IMR-90 (cell line): ENCODE data around the gene CENPA. TPM values are rescaled to one million over a fixed set of nuclear protein-coding genes. Genes with fewer than 3 reads are reported as not detected.

ENCODE experiments used
- ATAC-seq: fragments of 200-7000 bp; cut with Tn5 transposase; 2 replicates; pipeline ENCODE4 v1.9.1; 2020; ENCODE audit warnings: low read depth, mild to moderate bottlenecking, moderate library complexity
- BruUV-seq: library from RNA; stranded (reverse); fragments of 400-500 nt; replicated peaks from 2 replicates; lab custom pipeline; 2021; lab: Mats Ljungman, UMichigan
- CTCF ChIA-PET: fragments of 300-600 bp; formaldehyde crosslinking; extraction: SDS; loops from one replicate; lab custom pipeline; 2021; ENCODE audit warnings: antibody characterized with exemption; lab: Yijun Ruan, JAX
- POLR2A ChIA-PET: fragments of 300-600 bp; sonication (Branson Sonifier 250); formaldehyde crosslinking; loops from one replicate; lab custom pipeline; 2022; ENCODE audit warnings: antibody characterized with exemption; ENCODE audit not compliant: unreplicated experiment; lab: Charles Lee
- DNase-seq: peaks from one replicate; pipeline ENCODE4 v3.0.0; 2013
- H2AFZ ChIP-seq: replicated peaks from 2 replicates; pipeline ENCODE3; 2013; ENCODE audit warnings: low read length, mild to moderate bottlenecking; ENCODE audit not compliant: poor library complexity
- H2AK5ac ChIP-seq: 2 replicates; pipeline ENCODE4 v1.6.1; 2013; ENCODE audit warnings: low read depth, low read length, inconsistent platforms
- H2AK9ac ChIP-seq: replicated peaks from 2 replicates; pipeline ENCODE3; 2013; ENCODE audit warnings: mild to moderate bottlenecking, low read depth, low read length, moderate library complexity; ENCODE audit not compliant: poor library complexity
- H2BK120ac ChIP-seq: 2 replicates; pipeline ENCODE4 v1.6.1; 2013; ENCODE audit warnings: low read depth, low read length, inconsistent platforms
- H2BK15ac ChIP-seq: 3 replicates; pipeline ENCODE4 v1.6.1; 2013; ENCODE audit warnings: low read depth, low read length, inconsistent platforms
- H2BK20ac ChIP-seq: 2 replicates; pipeline ENCODE4 v1.6.1; 2013; ENCODE audit warnings: low read depth, mild to moderate bottlenecking, inconsistent platforms, low read length, moderate library complexity
- H2BK5ac ChIP-seq: 2 replicates; pipeline ENCODE4 v1.6.1; 2013; ENCODE audit warnings: mild to moderate bottlenecking, low read depth, low read length, inconsistent platforms; ENCODE audit not compliant: poor library complexity, severe bottlenecking
- H3K14ac ChIP-seq: replicated peaks from 2 replicates; pipeline ENCODE4 v1.6.1; 2013; ENCODE audit warnings: low read depth, low read length, inconsistent platforms
- H3K18ac ChIP-seq: 2 replicates; pipeline ENCODE4 v1.6.1; 2013; ENCODE audit warnings: low read depth, low read length, control low read depth
- H3K23ac ChIP-seq: 2 replicates; pipeline ENCODE4 v1.6.1; 2013; ENCODE audit warnings: low read depth, low read length, inconsistent platforms
- H3K27ac ChIP-seq: 2 replicates; pipeline ENCODE4 v1.5.1; 2013; ENCODE audit warnings: mild to moderate bottlenecking, control low read depth, low read length; ENCODE audit not compliant: insufficient read depth
- H3K27me3 ChIP-seq: 2 replicates; pipeline ENCODE4 v1.6.1; 2013; ENCODE audit warnings: low read length; ENCODE audit not compliant: control insufficient read depth, insufficient read depth
- H3K36me3 ChIP-seq: 2 replicates; pipeline ENCODE4 v1.6.1; 2013; ENCODE audit warnings: low read length, mixed read lengths; ENCODE audit not compliant: control insufficient read depth, insufficient read depth
- H3K4ac ChIP-seq: 2 replicates; pipeline ENCODE4 v1.6.1; 2013; ENCODE audit warnings: low read depth, low read length, inconsistent platforms
- H3K4me1 ChIP-seq: 2 replicates; pipeline ENCODE4 v1.6.1; 2013; ENCODE audit warnings: low read length, mixed read lengths; ENCODE audit not compliant: control insufficient read depth, insufficient read depth
- H3K4me2 ChIP-seq: 2 replicates; pipeline ENCODE4 v1.6.1; 2013; ENCODE audit warnings: low read depth, mild to moderate bottlenecking, control low read depth, low read length, moderate library complexity
- H3K4me3 ChIP-seq: 2 replicates; pipeline ENCODE4 v1.5.1; 2013; ENCODE audit warnings: low read depth, mild to moderate bottlenecking, control low read depth, low read length, moderate library complexity; ENCODE audit not compliant: insufficient read depth
- H3K56ac ChIP-seq: 2 replicates; pipeline ENCODE4 v1.6.1; 2013; ENCODE audit warnings: low read length, inconsistent platforms; ENCODE audit not compliant: insufficient read depth; ENCODE audit errors: extremely low read depth
- H3K79me1 ChIP-seq, 2 experiments: 2 replicates each; pipeline ENCODE4 v1.6.1; 2013; ENCODE audit warnings: low read length in 2 of 2, inconsistent platforms in 1 of 2, low read depth in 1 of 2
- H3K9ac ChIP-seq: 2 replicates; pipeline ENCODE4 v1.6.1; 2013; ENCODE audit warnings: low read depth, low read length, control low read depth
- H3K9me1 ChIP-seq: 2 replicates; pipeline ENCODE4 v1.6.1; 2013; ENCODE audit warnings: low read length, inconsistent platforms; ENCODE audit not compliant: insufficient read depth
- H3K9me3 ChIP-seq: 2 replicates; pipeline ENCODE4 v1.6.1; 2013; ENCODE audit warnings: low read length; ENCODE audit not compliant: control insufficient read depth, insufficient read depth
- H4K20me1 ChIP-seq: 2 replicates; pipeline ENCODE4 v1.6.1; 2013; ENCODE audit warnings: low read length, inconsistent platforms; ENCODE audit not compliant: insufficient read depth
- H4K5ac ChIP-seq: 2 replicates; pipeline ENCODE4 v1.6.1; 2013; ENCODE audit warnings: mild to moderate bottlenecking, low read depth, low read length, control low read depth
- H4K8ac ChIP-seq, 2 experiments: 2 replicates each; pipeline ENCODE4 v1.6.1; 2013; ENCODE audit warnings: low read depth in 2 of 2, low read length in 2 of 2, control low read depth in 1 of 2, inconsistent platforms in 1 of 2
- H4K91ac ChIP-seq: 2 replicates; pipeline ENCODE4 v1.6.1; 2013; ENCODE audit warnings: low read depth, low read length, inconsistent platforms; ENCODE audit not compliant: insufficient read depth
- BHLHE40 ChIP-seq: fragments of 150-350 bp; IDR thresholded peaks from 2 replicates; pipeline ENCODE4 v1.6.1; 2016; ENCODE audit warnings: mild to moderate bottlenecking, low read depth, low read length
- CEBPB ChIP-seq: IDR thresholded peaks from 2 replicates; pipeline ENCODE4 v1.6.1; 2012; ENCODE audit warnings: low read depth, low read length, improper control_type of control experiment
- CHD1 ChIP-seq: IDR thresholded peaks from 2 replicates; pipeline ENCODE4 v1.6.1; 2012; ENCODE audit warnings: low read depth, low read length, improper control_type of control experiment
- CTCF ChIP-seq: conservative IDR thresholded peaks from 2 replicates; pipeline ENCODE4 v1.5.1; 2012; ENCODE audit warnings: mild to moderate bottlenecking, low read depth, low read length, improper control_type of control experiment
- ELK1 ChIP-seq: fragments of 150-350 bp; IDR thresholded peaks from 2 replicates; pipeline ENCODE4 v1.6.1; 2016; ENCODE audit warnings: low read depth, mild to moderate bottlenecking, low read length, moderate library complexity, borderline replicate concordance
- FOS ChIP-seq: fragments of 150-350 bp; IDR thresholded peaks from 2 replicates; pipeline ENCODE4 v1.6.1; 2016; ENCODE audit warnings: low read depth, low read length
- MAFK ChIP-seq: IDR thresholded peaks from 2 replicates; pipeline ENCODE4 v1.6.1; 2012; ENCODE audit warnings: low read depth, low read length, improper control_type of control experiment
- MAZ ChIP-seq: IDR thresholded peaks from 2 replicates; pipeline ENCODE4 v1.6.1; 2012; ENCODE audit warnings: low read depth, mild to moderate bottlenecking, low read length, improper control_type of control experiment, moderate library complexity, borderline replicate concordance
- MXI1 ChIP-seq: IDR thresholded peaks from 2 replicates; pipeline ENCODE4 v1.6.1; 2012; ENCODE audit warnings: low read depth, mild to moderate bottlenecking, low read length, moderate library complexity, borderline replicate concordance
- NFE2L2 ChIP-seq: fragments of 150-350 bp; IDR thresholded peaks from 2 replicates; pipeline ENCODE4 v1.6.1; 2016; ENCODE audit warnings: low read depth, mild to moderate bottlenecking, low read length
- POLR2A ChIP-seq: IDR thresholded peaks from 2 replicates; pipeline ENCODE4 v1.6.1; 2012; ENCODE audit warnings: mild to moderate bottlenecking, low read depth, low read length
- RAD21 ChIP-seq: IDR thresholded peaks from 2 replicates; pipeline ENCODE4 v1.6.1; 2012; ENCODE audit warnings: low read length, improper control_type of control experiment
- RCOR1 ChIP-seq: IDR thresholded peaks from 2 replicates; pipeline ENCODE4 v1.6.1; 2012; ENCODE audit warnings: mild to moderate bottlenecking, low read length, improper control_type of control experiment; ENCODE audit not compliant: insufficient replicate concordance
- RFX5 ChIP-seq: IDR thresholded peaks from 2 replicates; pipeline ENCODE4 v1.8.0; 2012; ENCODE audit warnings: low read depth, mild to moderate bottlenecking, low read length, moderate library complexity
- SMC3 ChIP-seq: fragments of 150-350 bp; IDR thresholded peaks from 2 replicates; pipeline ENCODE4 v1.6.1; 2016; ENCODE audit warnings: low read depth, mild to moderate bottlenecking, antibody characterized with exemption, low read length, moderate library complexity
- USF2 ChIP-seq: fragments of 150-350 bp; IDR thresholded peaks from 2 replicates; pipeline ENCODE4 v1.6.1; 2017; ENCODE audit warnings: mild to moderate bottlenecking, antibody characterized with exemption, low read length, low read depth
- WGBS, 2 experiments: methylation state at CpG; one replicate each; pipeline versions ENCODE4 v1.1.5 to v1.1.7; 2013; ENCODE audit warnings: missing lambda C conversion rate in 2 of 2; ENCODE audit not compliant: insufficient read length in 1 of 2; ENCODE audit errors: extremely low coverage in 2 of 2; 5-methylcytosine and 5-hydroxymethylcytosine counted together
- dilution Hi-C: fragments of 300-500 bp; cut with HindIII; formaldehyde crosslinking; loops from one replicate; pipeline ENCODE4 v1.14.3; 2018; ENCODE audit warnings: low sequenced_read_pairs; ENCODE audit not compliant: unreplicated experiment
- in situ Hi-C: fragments of 300-500 bp; cut with MboI; formaldehyde crosslinking; loops from 3 replicates; pipeline ENCODE4 v1.14.3; 2019; ENCODE audit warnings: low sequenced_read_pairs, inconsistent platforms, mixed read lengths
- intact Hi-C: fragments of 100-400 bp; cut with micrococcal nuclease; formaldehyde crosslinking; loops from 2 replicates; pipeline ENCODE4 v1.10.0; 2022
- polyA plus RNA-seq, 3 experiments: library from polyadenylated mRNA; depleted of rRNA; stranded (reverse); fragments of >200 nt; gene quantifications; 2 replicates each; pipeline ENCODE4 v1.2.3, GENCODE V29; 2012; ENCODE audit warnings: low replicate concordance in 1 of 3
- total RNA-seq: library from RNA; depleted of rRNA; stranded (reverse); fragments of >200 nt; gene quantifications from 2 replicates; pipeline ENCODE4 v1.2.3, GENCODE V29; 2012

The CENPA gene
- total and polyA plus RNA-seq, 2 of the 4 experiments (the other 2 are of a cell fraction) = 7.7 to 14.9 TPM

- DNase-seq (no peak), ATAC-seq (no peak)
- no CpG with 5 or more reads among the region's 6 CpGs for WGBS, 2 experiments
- Histone ChIP-seq H3K56ac (no peak overlapping the region), H3K27ac (no peak overlapping the region), H3K9ac (no peak overlapping the region), H3K4ac (no peak overlapping the region), H2BK20ac (no peak overlapping the region), H3K9me3 (no peaks in the 10 kb centered on the region; the same call in 1 of the 2 replicates), H2BK120ac (no peak overlapping the region), H3K36me3 (no peaks in the 10 kb centered on the region), H3K4me2 (no peak overlapping the region), H2BK15ac (no peak overlapping the region), H2AK9ac (no peak overlapping the region), H3K4me3 (no peak overlapping the region), H2AK5ac (no peak overlapping the region), H3K27me3 (peaks cover 27% of the 10 kb centered on the region), H3K4me1 (no peaks in the 10 kb centered on the region), H4K8ac (no peak overlapping the region), H3K79me1 (no peaks in the 10 kb centered on the region), H4K91ac (no peak overlapping the region), H2BK5ac (no peak overlapping the region), H2AFZ (no peak overlapping the region), H4K5ac (no peak overlapping the region), H4K20me1 (no peaks in the 10 kb centered on the region), H3K9me1 (0 out of 2 replicates have a peak, but pooled peaks cover 3% of the 10 kb centered on the region), H3K14ac (no peak overlapping the region), H3K23ac (no peak overlapping the region), H3K18ac (no peak overlapping the region)
- dilution Hi-C loops = no loop called here
- ChIA-PET CTCF (no interaction called here), POLR2A (no interaction called here)
- intact Hi-C loops = no loop called here
- TF ChIP-seq MAZ (no peak), CHD1 (no peak), ELK1 (no peak), MAFK (no peak), SMC3 (no peak), BHLHE40 (no peak), FOS (no peak), CEBPB (no peak), RAD21 (no peak), RCOR1 (no peak), CTCF (no peak), RFX5 (no peak), POLR2A (no peak), NFE2L2 (no peak), MXI1 (no peak), USF2 (no peak)
- in situ Hi-C loops = no loop called here
- no TSS peak for BruUV-seq
Measured at GRCh38 chr2:26809876-26810577, 24.2 kb downstream of the CENPA start.
